NCI-H774 (cell line): ENCODE results near the gene ABHD15.

ENCODE experiments used
- DNase-seq: peaks from one replicate; lab custom pipeline; 2025; lab: John Stamatoyannopoulos, UW

The ABHD15 gene

DNA sequence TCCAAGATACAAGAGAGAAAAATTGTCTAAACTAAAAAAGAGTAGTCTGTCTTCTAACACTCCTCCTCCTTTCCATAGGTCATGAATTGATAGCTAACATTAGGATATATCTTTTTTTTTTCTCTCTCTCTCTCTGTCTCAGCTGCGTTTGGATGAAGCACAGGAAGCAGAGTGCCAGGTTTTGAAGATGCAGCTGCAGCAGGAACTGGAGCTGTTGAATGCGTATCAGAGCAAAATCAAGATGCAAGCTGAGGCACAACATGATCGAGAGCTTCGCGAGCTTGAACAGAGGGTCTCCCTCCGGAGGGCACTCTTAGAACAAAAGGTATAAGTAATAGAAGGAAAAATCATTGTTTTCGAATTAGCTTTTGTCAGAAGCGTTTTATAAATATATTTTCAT, 32.9 kb downstream of the ABHD15 start:
- DNase-seq, result no peak

DNA sequence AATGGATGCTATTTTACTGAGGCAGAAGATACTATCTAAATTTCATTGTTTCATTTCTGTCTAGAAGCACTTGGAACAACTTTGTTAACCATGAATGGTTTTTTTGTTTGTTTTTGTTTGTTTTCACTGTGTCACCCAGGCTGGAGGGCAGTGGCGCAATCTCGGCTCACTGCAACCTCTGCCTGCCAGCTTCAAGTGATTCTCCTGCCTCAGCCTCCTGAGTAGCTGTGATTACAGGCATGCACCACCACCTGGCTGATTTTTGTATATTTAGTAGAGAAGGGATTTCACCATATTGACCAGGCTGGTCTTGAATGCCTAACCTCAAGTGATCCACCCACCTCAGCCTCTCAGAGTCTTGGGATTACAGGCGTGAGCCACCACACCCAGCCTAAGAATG, 40.5 kb downstream of the ABHD15 start:
- DNase-seq, result no peak

DNA sequence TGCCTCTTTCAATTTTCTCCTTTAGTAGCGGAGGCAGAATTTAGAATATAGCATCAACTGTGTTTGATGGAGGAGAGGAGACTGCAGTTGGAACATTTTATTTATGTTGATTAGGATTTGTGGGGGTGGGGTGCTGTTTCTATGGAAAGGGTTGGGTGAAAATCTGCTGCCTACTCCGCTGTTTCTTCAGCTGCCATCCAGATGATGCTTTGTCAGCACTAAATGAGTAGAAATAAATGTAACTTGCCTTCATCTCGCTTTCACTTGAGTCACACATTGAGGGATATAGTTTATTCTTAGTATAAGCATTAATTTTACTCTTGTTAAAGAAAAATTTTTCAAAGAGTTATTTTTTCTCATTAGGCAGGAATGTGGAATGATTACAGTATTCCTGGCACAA, 42.1 kb downstream of the ABHD15 start:
- no peak for DNase-seq

DNA sequence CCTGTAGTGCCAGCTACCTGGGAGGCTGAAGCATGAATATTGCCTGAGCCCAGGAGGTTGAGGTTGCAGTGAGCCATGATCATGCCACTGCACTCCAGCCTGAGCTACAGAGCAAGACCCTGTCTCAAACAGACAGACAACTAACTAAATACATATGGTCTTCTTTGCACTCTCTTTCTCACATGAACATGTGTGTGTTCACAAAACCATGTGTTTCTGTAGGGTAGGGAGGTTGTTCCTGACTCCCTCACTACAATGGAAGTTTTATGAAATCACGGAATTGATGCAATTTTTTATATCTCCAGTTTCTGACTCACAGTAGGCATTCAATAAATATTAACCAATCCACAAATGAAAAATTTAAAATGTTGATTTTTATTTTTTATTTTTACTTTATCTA, 48.5 kb downstream of the ABHD15 start:
- no peak for DNase-seq

DNA sequence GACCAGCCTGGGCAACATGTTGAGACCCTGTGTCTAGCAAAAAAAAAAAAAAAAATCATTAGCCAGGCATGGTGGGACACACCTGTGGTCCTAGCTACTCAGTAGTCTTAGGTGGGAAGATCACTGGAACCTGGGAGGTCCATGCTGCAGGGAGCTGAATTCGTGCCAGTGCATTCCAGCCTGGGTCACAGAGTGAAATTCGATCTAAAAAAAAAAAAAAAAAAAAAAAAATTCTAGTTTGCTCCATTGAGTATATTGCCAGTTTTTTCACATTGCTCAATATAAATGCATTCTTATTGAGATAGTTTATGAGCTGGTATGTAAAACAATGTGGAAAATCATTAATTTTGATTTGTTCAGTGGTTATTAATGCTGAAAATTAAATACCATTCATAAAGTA, 52.0 kb downstream of the ABHD15 start:
- DNase-seq, result no peak

DNA sequence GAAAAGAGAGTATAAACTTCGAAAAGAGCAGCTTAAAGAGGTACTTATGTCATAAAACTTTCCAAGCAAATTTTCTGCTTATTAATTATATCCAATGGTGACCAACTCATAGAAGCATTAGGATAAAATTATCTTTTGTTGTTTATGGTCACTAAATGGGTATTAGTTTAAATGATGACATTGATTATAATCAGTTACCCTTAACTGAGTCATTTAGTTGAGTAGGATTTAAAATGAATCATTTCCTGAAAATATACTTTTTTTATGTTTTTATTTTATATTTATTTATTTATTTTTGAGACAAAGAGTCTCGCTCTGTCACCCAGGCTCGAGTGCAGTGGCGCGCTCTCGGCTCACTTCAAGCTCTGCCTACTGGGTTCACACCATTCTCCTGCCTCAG, 55.9 kb downstream of the ABHD15 start:
- DNase-seq, result no peak
